A673 (cell line): ENCODE measurements around the gene PLB1. TPM values are rescaled to one million over a fixed set of nuclear protein-coding genes. Genes with fewer than 3 reads are reported as not detected.

Experiments used
- BruUV-seq: library from RNA; stranded (reverse); fragments of 400-500 nt; replicated peaks from 2 replicates; lab custom pipeline; 2021; lab: Mats Ljungman, UMichigan
- CTCF ChIA-PET: fragments of 300-600 bp; sonication (Branson Sonifier 250); formaldehyde crosslinking; loops from one replicate; lab custom pipeline; 2022; ENCODE audit warnings: antibody characterized with exemption; lab: Charles Lee
- POLR2A ChIA-PET: fragments of 300-600 bp; sonication (Branson Sonifier 250); formaldehyde crosslinking; loops from one replicate; lab custom pipeline; 2022; ENCODE audit warnings: antibody characterized with exemption; ENCODE audit not compliant: low non-redundant PET; lab: Charles Lee
- DNase-seq: peaks from one replicate; pipeline ENCODE4 v3.0.0-alpha.2; 2015; ENCODE audit warnings: low spot score
- H3K27ac ChIP-seq: fragments of 200-600 bp; sonication (generic); 2 replicates; pipeline ENCODE4 v1.5.1; 2016; ENCODE audit warnings: mixed run types, low read depth, mild to moderate bottlenecking, mixed read lengths, antibody characterized with exemption, low read length; ENCODE audit not compliant: poor library complexity, severe bottlenecking
- H3K27me3 ChIP-seq: fragments of 200-600 bp; sonication (generic); replicated peaks from 2 replicates; pipeline ENCODE4 v1.6.1; 2017; ENCODE audit warnings: mixed run types, low read depth, mild to moderate bottlenecking, mixed read lengths, antibody characterized with exemption, low read length; ENCODE audit not compliant: insufficient read depth, poor library complexity
- H3K36me3 ChIP-seq: fragments of 200-600 bp; sonication (generic); 2 replicates; pipeline ENCODE4 v1.6.1; 2016; ENCODE audit warnings: mixed run types, mild to moderate bottlenecking, mixed read lengths, antibody characterized with exemption, low read length; ENCODE audit not compliant: insufficient read depth, poor library complexity, severe bottlenecking
- H3K4me1 ChIP-seq: fragments of 200-600 bp; sonication (generic); 2 replicates; pipeline ENCODE4 v1.6.1; 2017; ENCODE audit warnings: mixed run types, mild to moderate bottlenecking, mixed read lengths, antibody characterized with exemption, low read length; ENCODE audit not compliant: insufficient read depth, poor library complexity, severe bottlenecking
- H3K4me3 ChIP-seq: fragments of 200-600 bp; sonication (generic); 2 replicates; pipeline ENCODE4 v1.5.1; 2016; ENCODE audit warnings: low read depth, mixed run types, mild to moderate bottlenecking, mixed read lengths, low read length; ENCODE audit not compliant: poor library complexity, severe bottlenecking
- H3K9me3 ChIP-seq: fragments of 200-600 bp; sonication (generic); 2 replicates; pipeline ENCODE4 v1.6.1; 2016; ENCODE audit warnings: mixed run types, low read depth, mild to moderate bottlenecking, mixed read lengths, antibody characterized with exemption, low read length; ENCODE audit not compliant: poor library complexity, severe bottlenecking
- EZH2 ChIP-seq: fragments of 200-600 bp; sonication (generic); IDR thresholded peaks from 2 replicates; pipeline ENCODE4 v1.6.1; 2017; ENCODE audit warnings: borderline replicate concordance, low read depth, mild to moderate bottlenecking, mixed read lengths, antibody characterized with exemption, low read length; ENCODE audit not compliant: poor library complexity, severe bottlenecking
- intact Hi-C: fragments of 100-400 bp; cut with micrococcal nuclease; formaldehyde crosslinking; loops from one replicate; pipeline ENCODE4 v1.10.0; 2022; ENCODE audit not compliant: unreplicated experiment
- total RNA-seq: library from RNA; stranded (reverse); gene quantifications from 2 replicates; pipeline ENCODE4 v1.2.3, GENCODE V29; 2021
- TF ChIP-seq, protein P1 (sequence below): fragments of 300-800, 200-600 bp; sonication (generic); conservative IDR thresholded peaks from 2 replicates; pipeline ENCODE4 v1.5.1; 2017; ENCODE audit warnings: low read depth, mild to moderate bottlenecking, antibody characterized with exemption, low read length, moderate library complexity, mixed read lengths

PLB1 gene
- total RNA-seq, 1 experiment from 2014 or later: 0.39 TPM

DNA sequence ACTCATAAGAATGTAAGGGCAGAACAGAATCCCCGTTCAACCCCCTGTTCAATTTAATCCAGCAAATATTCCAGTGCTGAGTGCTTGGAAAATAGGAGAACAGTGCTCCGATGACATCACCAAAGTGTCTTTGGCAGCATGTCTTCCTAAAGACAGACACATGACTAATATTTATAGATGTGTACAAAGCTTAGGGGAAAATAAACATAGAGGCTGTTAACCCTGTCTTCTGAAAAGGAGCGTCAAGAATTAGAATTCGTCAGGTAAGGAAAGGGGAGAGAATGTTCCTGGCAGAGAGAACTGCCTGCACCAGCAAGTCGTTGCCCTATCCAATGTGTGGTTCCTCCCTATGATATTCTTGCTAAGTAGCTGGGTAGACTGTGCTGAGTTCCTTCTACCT lies 72.7 kb downstream of the PLB1 start:
- H3K4me3 ChIP-seq: no peak overlapping the region
- intact Hi-C loops: loop anchor here (5.0 to 10.0 kb wide), 2 partner anchors 184 to 326 kb away; partner anchors contain the start of genes PPP1CB and WDR43
- ChIA-PET POLR2A (no interaction called here), CTCF (no interaction called here)
- no peaks in the 10 kb centered on the region for H3K4me1 ChIP-seq
- DNase-seq: no peak
- H3K27me3 ChIP-seq: no peaks in the 10 kb centered on the region
- BruUV-seq: no TSS peak
- no peaks in the 10 kb centered on the region for H3K36me3 ChIP-seq
- TF ChIP-seq, protein P1, sequence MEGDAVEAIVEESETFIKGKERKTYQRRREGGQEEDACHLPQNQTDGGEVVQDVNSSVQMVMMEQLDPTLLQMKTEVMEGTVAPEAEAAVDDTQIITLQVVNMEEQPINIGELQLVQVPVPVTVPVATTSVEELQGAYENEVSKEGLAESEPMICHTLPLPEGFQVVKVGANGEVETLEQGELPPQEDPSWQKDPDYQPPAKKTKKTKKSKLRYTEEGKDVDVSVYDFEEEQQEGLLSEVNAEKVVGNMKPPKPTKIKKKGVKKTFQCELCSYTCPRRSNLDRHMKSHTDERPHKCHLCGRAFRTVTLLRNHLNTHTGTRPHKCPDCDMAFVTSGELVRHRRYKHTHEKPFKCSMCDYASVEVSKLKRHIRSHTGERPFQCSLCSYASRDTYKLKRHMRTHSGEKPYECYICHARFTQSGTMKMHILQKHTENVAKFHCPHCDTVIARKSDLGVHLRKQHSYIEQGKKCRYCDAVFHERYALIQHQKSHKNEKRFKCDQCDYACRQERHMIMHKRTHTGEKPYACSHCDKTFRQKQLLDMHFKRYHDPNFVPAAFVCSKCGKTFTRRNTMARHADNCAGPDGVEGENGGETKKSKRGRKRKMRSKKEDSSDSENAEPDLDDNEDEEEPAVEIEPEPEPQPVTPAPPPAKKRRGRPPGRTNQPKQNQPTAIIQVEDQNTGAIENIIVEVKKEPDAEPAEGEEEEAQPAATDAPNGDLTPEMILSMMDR: no peak
- no peak for TF ChIP-seq EZH2
- H3K27ac ChIP-seq: no peak overlapping the region
- no peaks in the 10 kb centered on the region for H3K9me3 ChIP-seq

DNA sequence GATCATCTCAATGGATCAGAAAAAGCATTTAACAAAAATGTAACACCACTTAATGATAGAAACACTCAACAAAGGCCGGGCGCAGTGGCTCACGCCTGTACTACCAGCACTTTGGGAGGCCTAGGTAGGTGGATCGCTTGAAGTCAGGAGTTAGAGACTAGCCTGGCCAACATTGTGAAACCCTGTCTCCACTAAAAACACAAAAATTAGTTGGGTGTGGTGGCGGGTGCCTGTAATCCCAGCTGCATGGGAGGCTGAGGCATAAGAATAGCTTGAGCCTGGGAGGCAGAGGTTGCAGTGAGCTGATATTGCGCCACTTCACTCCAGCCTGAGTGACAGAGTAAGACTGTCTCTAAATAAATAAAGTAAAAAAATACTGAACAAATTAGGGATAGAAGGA lies 74.6 kb downstream of the PLB1 start:
- BruUV-seq: no TSS peak
- POLR2A ChIA-PET: no interaction called here
- intact Hi-C loops: no loop called here

DNA sequence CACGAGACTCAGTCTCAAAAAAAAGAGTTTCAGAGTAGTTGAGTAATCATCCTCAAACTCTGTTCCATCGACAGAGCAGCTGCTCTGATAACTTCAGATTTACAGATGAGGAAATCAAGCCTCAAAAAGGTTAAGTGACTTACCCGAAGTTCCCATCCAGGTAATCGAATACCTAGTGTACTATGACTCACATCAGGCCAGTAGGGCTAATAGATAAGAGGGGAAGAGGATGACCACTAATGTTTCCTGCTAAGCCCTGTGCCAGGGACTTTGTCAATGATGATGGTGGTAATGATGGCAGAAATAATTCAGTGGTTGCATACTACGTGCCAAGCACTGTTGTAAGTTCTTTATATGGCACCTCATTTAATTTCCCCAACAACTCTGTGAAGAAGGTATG lies 80.9 kb downstream of the PLB1 start:
- no TSS peak for BruUV-seq
- CTCF ChIA-PET: no interaction called here
- TF ChIP-seq, protein P1: no peak
- TF ChIP-seq EZH2: no peak

More for the DNA sequence above, 74.6 kb downstream of the PLB1 start:
- TF ChIP-seq, protein P1: no peak
- no peak for TF ChIP-seq EZH2
- no peaks in the 10 kb centered on the region for H3K27me3 ChIP-seq
- H3K4me1 ChIP-seq: no peaks in the 10 kb centered on the region
- no peak overlapping the region for H3K4me3 ChIP-seq
- no peak for DNase-seq
- no peak overlapping the region for H3K27ac ChIP-seq
- H3K9me3 ChIP-seq: no peaks in the 10 kb centered on the region
- CTCF ChIA-PET: no interaction called here
- no peaks in the 10 kb centered on the region for H3K36me3 ChIP-seq

More for the DNA sequence above, 80.9 kb downstream of the PLB1 start:
- H3K27me3 ChIP-seq: no peaks in the 10 kb centered on the region
- no peak overlapping the region for H3K4me3 ChIP-seq
- DNase-seq: no peak
- no peak overlapping the region for H3K27ac ChIP-seq
- H3K36me3 ChIP-seq: no peaks in the 10 kb centered on the region
- no peaks in the 10 kb centered on the region for H3K9me3 ChIP-seq
- POLR2A ChIA-PET: no interaction called here
- intact Hi-C loops: no loop called here
- no peaks in the 10 kb centered on the region for H3K4me1 ChIP-seq
